ENCODE results near the gene YRDC.

DNA sequence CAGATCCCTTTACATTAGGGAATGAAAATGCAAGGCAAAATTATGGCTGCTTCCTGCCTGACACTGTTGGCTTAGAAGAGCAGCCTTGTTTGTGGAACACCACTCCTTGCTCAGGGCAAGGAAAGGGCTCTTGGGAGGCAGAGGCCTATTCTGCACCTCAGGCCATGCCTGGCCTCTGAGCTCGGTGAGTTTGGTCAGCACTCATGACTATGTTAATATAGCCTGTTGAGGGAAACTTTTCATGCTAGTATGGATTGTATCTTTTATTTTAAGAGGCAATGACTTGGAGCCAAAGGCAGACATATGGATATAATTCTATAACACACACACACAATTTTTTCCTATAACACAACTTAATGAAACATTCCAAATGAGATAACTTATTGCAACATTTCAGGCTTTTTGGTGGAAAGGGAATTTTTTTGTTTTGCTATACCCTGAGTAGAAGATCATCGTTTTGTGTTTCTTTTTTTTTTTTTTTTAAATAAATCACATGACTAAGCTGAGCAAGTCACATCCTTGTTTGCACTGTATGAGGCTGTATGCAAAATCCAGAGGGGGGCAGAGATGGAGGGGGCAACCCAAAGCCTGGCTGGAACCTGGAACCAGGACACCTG lies 5.6 kb upstream of the YRDC start:
- no peak for TF ChIP-seq POLR2A (IDR thresholded peaks at IDR 0.05; ENCODE audit: extremely low read depth, insufficient read length)
- TF ChIP-seq, protein P1, sequence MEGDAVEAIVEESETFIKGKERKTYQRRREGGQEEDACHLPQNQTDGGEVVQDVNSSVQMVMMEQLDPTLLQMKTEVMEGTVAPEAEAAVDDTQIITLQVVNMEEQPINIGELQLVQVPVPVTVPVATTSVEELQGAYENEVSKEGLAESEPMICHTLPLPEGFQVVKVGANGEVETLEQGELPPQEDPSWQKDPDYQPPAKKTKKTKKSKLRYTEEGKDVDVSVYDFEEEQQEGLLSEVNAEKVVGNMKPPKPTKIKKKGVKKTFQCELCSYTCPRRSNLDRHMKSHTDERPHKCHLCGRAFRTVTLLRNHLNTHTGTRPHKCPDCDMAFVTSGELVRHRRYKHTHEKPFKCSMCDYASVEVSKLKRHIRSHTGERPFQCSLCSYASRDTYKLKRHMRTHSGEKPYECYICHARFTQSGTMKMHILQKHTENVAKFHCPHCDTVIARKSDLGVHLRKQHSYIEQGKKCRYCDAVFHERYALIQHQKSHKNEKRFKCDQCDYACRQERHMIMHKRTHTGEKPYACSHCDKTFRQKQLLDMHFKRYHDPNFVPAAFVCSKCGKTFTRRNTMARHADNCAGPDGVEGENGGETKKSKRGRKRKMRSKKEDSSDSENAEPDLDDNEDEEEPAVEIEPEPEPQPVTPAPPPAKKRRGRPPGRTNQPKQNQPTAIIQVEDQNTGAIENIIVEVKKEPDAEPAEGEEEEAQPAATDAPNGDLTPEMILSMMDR (IDR thresholded peaks at IDR 0.05; ENCODE audit: low read depth, low read length) = no peak
